GM21526 (cell line): Measurements from ENCODE around the gene MS4A3.
"Not testable (repeated sequence)": the region's sequence is repeated elsewhere in the genome, so short reads cannot be mapped to it uniquely, and the experiment has no call there.

Experiments
- ATAC-seq: cut with Tn5 transposase; IDR thresholded peaks from one replicate; pipeline ENCODE4 v1.9.1; 2021; ENCODE audit warnings: moderate library complexity; ENCODE audit not compliant: unreplicated experiment, low FRiP score

MS4A3 gene, protein sequence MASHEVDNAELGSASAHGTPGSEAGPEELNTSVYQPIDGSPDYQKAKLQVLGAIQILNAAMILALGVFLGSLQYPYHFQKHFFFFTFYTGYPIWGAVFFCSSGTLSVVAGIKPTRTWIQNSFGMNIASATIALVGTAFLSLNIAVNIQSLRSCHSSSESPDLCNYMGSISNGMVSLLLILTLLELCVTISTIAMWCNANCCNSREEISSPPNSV

DNA sequence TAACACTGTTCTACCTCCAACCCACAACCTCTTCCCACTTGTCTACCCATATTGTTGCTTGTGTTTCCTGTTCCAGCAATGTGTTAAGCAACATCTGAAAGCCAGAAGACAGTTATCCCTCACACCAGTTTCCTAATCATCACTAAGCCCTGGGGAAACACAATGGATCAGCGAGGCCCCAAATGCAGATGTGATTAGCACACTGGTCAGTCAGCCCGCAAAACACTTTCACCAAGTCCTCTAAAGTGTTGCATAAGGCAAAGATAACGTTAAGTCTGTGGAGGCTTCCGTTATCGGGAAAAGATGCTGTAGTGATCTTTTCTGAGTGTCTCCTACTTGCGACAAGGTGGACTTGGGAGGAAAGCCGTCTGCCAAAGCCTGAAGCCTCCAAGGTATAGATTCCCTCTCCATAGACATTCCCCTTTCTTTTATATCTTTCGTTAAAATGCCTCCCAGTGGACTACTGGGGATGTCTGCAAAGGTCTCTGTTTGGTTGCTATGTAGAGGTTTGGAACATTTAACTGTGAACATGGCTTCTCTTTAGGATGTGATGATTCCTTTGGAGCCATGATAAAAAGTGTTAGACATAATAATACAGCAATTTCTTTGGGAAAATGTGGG lies at the start of gene MS4A3:
Gene MS4A3, plus strand, starts transcription at position 317 of the 621 bp plus-strand sequence. CDS start 4,496 bp downstream, outside the sequence.
- ATAC-seq = no peak

DNA sequence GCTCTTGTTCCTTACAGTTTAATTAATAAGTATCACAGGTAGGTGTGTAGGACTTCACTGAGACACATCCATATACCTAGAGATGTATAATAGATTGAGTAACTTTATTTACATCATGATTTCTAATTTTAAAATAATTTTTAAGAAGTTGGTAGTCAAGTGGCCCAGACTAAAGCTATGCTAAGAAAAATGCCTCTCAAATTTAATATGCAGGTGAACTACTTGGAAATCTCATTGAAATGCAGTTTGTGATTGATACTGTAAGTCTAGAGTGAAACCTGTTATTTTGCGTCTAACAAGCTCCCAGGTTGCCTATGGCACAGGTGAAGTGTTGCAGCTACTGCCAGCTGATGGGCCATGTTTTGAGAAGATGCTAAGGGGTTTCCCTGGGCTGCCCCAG lies 39.6 kb upstream of the MS4A3 start, which contains the start of gene OOSP4B:
Gene OOSP4B, plus strand, starts transcription at position 301 of the 400 bp plus-strand sequence.
- no peak for ATAC-seq

DNA sequence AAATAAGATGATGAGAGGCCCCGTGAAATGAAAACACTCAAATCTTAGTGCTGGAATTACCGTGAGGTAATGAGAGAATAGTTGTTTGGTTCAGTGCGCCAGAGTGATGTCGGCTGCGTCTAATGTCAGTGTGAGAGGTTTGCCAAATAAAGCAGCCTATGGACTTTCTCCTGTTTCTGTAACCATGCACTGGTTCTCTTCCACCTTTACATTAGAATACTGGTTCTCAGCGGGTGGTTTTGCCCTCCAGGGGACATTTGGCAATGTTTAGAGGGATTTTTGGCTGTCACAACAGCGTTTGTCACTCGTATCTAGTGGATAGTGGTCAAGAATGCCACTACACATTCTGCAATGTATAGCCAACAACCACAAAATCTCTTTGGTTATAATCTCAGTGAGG lies 38.4 kb upstream of the MS4A3 start:
- ATAC-seq = no peak

DNA sequence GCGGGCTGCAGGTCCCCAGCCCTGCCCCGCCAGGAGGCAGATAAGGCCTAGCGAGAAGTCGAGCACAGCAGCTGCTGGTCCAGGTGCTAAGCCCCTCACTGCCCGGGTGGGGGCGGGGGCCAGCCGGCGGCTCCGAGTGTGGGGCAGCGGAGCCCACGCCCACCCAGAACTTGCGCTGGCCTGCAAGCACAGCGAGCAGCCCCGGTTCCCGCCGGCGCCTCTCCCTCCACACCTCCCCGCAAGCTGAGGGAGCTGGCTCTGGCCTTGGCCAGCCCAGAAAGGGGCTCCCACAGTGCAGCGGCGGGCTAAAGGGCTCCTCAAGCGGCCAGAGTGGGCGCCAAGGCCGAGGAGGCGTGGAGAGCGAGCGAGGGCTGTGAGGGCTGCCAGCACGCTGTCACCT lies 36.1 kb upstream of the MS4A3 start:
- not testable (repeated sequence) for ATAC-seq

DNA sequence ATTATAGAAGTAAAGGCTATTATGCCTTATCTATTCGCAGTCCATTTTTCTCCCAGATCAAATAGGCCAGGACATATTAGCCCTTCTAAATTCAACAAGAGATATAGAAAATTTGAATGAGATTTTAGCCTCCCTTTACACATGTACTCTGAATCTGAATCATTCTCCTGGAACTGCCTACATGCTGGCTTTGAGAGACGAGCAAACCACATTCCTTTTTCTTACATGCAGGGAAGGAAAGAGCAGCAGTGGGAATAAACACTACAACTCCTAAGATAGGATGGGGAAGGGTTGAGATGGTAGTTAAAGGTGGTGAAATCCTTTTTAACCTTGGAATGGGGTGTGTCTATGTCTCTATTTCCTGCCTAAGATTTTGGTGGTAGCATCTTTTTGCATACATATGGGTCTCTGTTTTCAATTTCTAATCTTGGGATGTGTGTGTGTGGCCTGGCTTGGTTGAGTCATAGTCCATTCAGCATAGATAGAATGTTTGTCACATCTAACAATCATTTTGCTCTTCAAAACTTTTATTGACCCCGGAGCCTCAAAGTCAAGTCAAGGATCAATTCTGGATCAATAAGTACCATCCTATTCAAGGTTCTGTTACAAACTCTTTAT lies 27.3 kb upstream of the MS4A3 start:
- ATAC-seq = no peak

DNA sequence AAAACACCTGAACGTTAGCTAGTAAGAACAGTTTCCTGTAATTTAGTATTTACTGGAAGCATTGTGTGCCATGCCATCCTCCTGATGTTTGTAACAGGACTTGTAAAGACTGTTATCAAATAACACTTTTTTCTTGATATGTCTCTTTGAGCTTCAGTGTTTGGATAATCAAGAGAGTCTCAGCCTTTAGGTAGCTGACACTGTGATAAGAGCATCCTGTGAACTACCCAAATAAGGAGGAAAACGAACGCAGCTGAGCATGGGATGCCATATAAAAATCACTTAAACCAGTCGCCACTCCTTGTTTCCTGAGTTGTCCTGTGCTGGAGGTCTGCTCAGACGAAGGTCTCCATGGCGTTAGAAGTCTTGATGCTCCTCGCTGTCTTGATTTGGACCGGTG lies 16.4 kb upstream of the MS4A3 start, which contains the start of gene OOSP2:
Gene OOSP2, plus strand, starts transcription at position 301 of the 400 bp plus-strand sequence. Its CDS starts 51 bp downstream, at position 352.
- ATAC-seq = no peak

DNA sequence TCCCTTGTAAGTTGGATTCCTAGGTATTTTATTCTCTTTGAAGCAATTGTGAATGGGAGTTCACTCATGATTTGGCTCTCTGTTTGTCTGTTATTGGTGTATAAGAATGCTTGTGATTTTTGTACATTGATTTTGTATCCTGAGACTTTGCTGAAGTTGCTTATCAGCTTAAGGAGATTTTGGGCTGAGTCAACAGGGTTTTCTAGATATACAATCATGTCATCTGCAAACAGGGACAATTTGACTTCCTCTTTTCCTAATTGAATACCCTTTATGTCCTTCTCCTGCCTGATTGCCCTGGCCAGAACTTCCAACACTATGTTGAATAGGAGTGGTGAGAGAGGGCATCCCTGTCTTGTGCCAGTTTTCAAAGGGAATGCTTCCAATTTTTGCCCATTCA lies 6.0 kb upstream of the MS4A3 start:
- not testable (repeated sequence) for ATAC-seq

DNA sequence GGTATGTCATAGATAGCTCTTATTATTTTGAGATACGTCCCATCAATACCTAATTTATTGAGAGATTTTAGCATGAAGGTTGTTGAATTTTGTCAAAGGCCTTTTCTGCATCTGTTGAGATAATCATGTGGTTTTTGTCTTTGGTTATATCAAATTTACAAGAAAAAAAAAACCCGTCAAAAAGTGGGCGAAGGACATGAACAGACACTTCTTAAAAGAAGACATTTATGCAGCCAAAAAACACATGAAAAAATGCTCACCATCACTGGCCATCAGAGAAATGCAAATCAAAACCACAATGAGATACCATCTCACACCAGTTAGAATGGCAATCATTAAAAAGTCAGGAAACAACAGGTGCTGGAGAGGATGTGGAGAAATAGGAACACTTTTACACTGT lies 5.6 kb upstream of the MS4A3 start:
- not testable (repeated sequence) for ATAC-seq

DNA sequence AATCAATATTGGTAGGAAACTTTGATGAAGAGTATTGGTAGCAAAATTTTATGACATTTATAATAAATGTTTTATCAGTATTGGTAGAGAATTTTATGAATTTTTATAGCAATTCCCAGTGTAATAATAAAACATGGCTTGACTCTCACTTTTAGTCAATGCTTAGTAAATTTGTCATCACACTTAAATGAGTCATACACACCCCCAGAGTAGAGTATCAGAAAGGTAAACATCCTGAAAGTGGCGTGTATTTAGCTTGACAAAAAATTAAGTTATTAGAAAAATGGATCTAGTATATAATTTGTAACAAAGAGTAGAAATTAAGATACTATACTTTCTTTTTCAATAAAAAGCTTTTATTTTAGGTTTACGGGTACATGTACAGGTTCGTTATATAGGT lies 2.6 kb downstream of the MS4A3 start:
- no peak for ATAC-seq

DNA sequence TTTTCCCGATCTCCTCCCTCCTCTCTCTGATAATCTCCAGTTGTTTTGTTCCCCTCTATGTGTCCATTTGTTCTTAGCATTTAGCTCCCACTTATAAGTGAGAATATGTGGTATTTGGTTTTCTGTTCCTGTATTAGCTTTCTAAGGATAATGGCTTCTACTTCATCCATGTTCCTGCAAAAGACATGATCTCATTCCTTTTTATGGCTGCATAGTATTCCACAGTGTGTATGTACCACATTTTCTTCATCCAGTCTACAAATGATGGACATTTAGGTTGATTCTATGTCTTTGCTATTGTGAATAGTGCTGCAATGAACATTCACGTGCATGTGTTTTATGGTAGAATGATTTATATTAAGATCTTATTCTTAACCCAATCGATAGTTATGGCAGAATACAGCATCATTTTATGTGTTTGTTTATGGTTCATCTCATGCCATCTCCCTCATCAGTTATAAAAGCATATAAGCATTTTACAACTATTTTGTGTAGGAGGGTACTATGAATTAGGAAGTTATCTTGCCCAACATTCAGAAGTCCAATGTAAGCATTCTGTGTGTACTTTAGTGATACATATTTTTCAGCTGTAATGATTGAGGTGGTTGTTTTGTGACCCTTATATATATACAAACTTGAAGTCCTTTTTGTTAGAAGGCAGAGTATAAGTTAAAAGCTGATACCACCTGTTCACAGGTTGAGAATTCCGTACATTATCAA lies 3.2 kb downstream of the MS4A3 start:
- no peak for ATAC-seq

DNA sequence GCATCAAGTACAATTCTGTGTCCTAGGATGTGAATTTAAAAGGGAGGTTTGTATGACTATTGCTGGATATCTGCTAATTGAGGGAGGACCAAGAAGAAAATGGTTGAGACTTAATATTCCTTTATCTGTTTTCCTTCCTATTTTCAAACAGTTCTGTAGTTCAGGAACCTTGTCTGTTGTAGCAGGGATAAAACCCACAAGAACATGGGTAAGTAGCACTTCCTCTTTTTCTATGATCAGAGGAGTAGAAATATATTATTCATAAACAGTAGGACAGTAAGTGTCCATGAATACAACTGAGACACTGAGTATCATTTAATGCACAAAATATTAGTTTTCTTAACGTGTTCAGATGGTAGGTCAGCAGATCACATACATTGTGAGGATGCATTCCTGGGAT lies 7.6 kb downstream of the MS4A3 start:
- ATAC-seq = no peak

DNA sequence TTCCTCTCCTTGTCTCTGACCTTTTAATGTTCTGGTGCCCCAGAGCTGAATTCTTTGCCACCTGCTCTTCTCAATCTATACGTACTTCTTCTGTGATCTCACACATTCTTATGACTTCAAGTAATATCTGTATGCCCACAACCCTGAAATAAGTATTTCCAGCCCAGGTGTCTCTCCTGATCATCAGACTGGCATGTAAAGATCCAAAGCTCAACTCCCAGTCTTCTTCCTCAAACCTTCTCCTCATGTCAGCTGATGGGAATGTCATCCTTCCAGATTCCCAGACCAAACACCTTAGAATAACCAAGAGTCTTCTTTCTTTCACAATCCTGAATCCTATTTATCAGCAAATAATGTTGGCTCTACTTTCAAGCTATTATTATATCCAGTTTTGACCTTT lies 9.3 kb downstream of the MS4A3 start:
- ATAC-seq = no peak

DNA sequence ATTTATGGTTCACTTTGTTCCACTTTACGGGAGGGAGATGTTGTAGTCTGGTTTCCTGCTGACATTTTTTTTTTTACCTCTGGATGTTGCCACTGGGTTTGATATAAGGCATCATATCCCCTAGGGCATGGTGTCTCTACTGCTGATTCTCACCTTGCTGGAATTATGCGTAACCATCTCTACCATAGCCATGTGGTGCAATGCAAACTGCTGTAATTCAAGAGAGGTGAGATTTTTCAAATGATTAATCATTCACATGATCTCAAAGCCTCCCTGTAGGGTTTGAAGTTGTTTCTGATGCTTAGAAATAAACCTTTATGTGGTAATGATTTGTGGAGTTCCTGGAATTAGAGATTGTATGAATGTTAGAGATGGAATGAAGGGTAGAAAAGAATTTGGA lies 13.0 kb downstream of the MS4A3 start:
- no peak for ATAC-seq

DNA sequence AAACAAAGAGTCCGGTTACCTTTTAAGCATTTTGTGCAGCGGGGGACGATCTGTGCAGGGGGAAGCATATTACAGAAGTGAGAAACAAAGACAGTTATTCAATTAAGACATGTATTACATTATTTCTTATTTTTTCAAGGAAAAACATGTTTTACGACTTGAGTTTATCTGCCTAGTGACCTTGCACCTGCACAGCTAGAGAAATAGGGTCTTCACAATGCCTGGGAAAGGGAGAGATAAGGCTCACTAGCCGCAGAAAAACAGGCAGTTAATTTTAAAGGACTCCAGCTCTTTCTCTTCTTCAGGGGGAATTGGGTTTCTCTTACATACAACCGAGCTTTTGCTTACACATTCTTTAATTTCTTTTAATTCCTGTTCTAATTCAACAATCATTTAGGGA lies 15.2 kb downstream of the MS4A3 start:
- ATAC-seq = not testable (repeated sequence)

DNA sequence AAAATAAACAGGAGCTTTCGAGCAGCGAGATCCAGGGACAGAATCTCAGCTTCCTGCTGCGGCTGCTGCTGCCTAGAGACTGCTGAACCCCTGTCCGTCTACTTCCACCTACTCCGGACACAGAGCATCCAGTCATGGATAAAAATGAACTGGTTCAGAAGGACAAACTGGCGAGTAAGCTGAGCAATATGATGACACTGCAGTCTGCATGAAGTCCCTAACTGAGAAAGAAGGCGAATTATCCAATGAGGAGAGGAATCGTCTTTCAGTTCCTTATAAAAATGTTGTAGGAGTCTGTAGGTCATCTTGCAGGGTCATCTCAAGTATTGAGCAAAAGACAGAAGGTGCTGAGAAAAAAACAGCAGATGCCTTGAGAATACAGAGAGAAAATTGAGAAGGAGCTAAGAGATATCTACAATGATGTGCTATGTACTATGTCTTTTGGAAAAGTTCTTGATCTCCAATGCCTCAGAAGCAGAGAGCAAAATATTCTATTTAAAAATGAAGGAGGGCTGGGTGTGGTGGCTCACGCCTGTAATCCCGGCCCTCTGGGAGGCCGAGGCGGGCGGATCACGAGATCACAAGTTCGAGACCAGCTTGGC lies 20.9 kb downstream of the MS4A3 start:
- ATAC-seq = no peak

DNA sequence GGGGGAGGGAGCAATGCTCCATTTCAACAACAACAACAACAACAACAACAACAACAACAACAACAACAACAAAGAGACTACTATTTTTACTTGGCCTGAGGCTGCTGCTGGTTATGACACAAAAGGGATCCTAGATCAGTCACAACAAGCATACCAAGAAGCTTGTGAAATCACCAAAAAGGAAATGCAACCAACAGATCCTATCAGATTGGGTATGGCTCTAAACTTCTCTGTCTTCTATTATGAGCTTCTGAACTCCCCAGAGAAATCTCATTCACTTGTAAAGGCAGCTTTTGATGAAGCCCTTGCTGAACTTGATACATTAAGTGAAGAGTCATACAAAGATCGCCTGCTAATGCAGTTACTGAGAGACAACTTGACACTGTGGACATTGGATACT lies 21.5 kb downstream of the MS4A3 start:
- no peak for ATAC-seq

DNA sequence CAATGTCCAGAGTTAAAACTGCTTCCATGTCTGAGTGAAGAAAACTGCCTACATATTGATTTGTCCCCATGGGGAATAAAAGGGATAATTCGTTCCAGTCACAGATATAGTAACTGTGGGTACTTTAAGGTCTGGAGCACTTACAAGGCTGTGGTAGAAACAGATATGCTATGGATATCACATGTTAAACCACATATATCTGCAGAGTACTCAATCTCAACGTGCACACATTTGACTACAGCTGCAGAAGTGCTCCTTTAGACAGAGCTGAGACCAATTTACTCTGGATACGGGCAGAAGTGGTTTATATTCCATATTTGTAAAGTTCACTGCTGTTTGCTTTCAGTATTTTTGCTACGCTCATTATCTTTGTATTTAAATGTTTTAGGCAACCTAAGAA lies 22.3 kb downstream of the MS4A3 start:
- ATAC-seq = no peak

DNA sequence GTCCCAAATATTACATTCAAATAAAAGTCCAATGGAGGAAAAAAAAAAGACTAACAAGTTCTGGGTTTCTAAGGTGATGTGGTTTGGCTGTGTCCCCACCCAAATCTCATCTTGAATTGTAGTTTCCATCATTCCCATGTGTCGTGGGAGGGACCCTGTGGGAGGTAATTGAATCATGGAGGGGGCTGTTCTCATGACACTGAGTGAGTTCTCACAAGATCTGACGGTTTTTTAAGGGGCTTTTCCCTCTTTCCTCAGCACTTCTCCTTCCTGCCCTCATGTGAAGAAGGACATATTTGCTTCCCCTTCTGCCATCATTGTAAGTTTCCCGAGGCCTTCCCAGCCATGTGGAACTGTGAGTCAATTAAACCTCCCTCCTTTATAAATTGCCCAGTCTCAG lies 24.1 kb downstream of the MS4A3 start:
- no peak for ATAC-seq

DNA sequence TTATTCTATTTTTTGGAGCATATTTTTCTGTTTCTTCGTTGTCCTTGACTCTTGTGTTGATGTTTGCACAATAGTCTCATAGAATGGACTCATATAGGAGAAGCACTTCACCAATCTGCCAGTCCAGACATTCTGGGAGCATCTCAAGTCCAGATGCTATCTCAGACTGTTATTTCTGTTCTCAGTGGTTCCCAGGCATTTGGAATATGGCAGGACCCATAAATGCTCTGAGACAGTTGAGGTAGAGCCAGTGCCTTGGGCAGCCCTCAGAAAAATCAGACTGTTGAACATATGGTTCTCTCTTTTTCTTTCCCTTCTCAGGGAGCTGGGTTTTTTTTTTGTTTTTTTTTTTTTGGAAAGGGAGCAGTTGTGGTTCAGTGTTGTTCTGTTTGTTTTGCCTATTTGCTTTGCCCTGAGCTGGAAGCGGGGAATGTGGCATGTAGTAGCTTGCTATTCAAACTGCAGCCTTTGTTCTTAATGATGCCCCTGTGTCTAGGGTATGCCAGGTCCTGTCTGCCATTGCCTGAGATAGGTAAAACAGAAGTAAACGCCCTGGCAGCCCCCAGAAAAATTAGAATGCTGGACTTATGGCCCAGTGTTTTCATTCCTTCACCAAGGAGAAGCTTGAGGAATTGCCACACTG lies 28.3 kb downstream of the MS4A3 start:
- ATAC-seq = no peak

DNA sequence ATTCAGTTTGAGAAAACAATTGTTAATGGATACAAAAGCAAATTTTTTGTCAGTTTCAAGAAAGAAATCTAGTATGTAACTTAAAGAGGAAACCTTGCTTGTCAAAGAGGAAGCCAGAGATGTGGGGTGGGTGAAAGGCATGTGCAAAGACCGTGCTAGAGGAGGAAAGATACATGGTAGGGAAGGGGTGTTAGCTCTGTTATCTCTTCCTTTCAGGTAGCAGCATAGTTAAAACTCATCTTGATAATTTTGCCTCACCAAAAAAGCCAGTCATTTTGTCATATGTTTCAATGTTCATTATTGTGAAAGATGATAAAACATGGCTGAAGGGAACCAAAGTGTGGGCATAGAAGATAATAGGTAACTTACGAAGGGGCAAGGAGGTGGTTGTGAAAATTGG lies 29.4 kb downstream of the MS4A3 start:
- no peak for ATAC-seq
